Stimulated activated CD4-positive, alpha-beta T cell treated with anti-CD3 and anti-CD28 coated beads, TNF-alpha, amount 100 ng/mL, for 4 hours (primary cell): ENCODE measurements around the gene PPP1R37.

ENCODE experiments used
- DNase-seq, 3 experiments: peaks; one replicate each; pipeline ENCODE4 v3.0.0-alpha.2; 2020; ENCODE audit warnings: low read depth in 3 of 3

PPP1R37 gene

DNA sequence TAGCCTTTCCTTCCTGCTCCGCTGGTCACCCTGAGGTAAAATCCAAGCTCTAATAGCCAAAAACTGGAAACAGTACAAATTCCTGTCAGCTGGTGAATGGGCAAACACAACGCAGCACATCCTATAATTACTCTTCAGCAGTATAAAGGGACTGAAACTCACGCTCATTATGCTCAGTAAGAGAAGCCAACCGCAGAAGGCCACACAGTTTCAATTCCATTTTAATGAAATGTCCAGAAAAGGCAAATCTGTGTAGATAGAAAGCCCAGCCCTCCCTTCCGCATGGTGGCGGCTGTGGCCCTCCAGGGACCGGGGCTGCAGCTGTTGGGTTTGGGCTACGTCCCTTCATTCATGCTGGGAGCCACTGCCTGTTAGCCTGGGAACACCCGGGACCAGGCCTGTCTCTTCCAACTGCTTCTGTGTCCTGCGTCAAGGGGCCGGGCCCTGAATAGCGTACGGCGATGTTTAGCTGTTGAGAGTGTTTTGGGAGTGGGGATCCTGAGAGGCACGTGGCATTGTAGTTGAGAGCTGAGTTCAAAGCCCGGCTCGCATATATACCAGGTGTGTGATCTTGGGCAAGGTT is 44.3 kb downstream of the PPP1R37 start:
- DNase-seq = no peak

DNA sequence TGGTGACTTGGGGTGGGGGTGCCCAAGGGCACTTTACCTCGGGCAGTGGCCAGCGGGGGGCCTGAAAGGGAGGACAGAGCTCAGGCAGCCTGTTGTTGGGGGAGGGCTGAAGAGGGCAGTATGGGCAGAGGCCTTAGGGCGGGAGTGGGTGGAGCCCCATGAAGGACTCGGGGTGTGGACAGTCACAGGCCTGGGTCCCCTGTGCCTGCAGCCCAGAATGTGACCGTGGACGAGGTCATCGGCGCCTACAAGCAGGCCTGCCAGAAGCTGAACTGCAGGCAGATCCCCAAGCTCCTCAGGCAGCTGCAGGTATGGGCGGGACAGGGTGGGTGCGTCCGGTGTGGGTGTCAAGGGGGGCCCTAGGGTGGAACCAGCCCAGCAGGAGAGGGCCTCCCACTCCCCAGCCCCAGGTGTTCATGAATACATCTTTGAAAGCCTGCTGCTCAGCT is 45.3 kb downstream of the PPP1R37 start:
- DNase-seq = no peak

DNA sequence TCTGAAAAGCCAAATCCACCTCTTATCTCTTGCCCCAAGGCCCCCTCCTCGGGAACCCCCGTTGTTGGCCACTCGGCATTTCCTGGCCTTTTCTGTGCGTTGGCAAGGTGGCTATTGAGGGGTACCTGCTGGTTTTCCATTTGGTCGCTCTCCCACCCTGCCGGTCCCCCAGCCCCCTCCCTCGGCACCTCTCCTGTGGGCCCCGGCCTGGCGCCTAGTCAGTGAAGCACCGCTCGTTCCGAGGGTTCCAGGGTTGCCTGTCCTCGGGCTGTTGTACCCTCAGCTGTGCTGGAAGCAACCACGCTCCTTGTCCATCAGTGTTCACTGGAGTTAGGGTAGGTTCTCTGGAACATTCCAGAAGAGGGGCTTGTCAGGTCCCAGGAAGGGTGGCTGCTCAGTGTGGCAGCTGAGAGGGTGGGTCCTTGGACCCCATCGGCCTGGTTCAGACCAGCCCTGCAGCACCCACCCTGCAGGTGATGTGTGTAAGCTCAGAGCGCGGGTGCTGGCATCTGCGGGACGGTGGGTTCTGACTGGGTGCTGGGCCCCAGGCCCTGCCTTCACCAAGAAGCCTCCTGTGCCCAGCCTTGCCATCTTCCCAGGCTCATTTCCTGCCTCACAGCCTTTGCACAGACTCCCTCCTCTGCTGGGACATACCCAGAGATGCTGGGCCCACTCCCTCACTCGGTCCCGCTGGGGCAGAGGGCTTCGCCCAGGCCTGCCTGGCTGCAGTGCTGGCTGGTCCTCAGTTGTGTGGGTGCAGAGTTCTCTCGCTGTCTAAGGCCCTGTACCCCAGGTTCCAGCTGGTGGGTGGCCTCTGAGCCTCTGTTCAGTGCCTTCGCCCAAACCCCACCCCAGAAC is 46.5 kb downstream of the PPP1R37 start:
- no peak for DNase-seq

DNA sequence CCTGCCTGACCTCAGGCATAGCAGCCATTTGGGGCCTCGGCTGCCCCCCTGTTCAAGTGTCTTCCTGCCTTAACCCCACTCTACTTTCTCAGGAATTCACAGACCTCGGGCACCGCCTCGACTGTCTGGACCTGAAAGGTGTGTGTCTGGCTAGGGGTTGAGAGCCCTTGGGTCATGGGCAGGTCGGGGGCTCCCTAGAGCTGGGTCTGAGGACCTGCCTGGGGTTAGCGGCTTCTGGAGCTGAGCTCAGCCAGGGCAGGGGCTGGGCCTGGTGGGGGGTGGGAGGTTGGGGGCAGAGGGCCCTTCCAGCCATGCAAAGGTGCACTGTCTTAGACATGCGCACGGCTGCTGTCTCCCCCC is 47.1 kb downstream of the PPP1R37 start:
- DNase-seq = no peak

DNA sequence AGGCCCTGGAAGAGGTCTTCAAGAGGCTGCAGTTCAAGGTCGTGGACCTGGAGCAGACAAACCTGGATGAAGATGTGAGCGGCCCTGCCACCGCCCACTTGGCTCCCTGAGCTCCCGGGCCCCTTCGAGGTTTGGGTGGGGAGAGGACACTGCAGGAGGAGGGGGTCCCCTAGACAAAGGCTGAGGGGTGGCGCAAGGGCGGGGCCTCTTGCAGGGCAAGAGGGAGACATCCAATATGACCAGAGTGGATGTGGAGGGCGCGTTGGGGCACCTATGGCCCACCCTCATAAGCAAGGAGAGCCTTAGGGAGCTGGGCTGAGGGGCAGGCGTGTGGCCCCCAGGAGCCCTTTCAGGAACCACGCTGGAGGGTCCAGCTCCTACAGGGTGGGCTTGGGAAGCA is 47.6 kb downstream of the PPP1R37 start:
- no peak for DNase-seq

DNA sequence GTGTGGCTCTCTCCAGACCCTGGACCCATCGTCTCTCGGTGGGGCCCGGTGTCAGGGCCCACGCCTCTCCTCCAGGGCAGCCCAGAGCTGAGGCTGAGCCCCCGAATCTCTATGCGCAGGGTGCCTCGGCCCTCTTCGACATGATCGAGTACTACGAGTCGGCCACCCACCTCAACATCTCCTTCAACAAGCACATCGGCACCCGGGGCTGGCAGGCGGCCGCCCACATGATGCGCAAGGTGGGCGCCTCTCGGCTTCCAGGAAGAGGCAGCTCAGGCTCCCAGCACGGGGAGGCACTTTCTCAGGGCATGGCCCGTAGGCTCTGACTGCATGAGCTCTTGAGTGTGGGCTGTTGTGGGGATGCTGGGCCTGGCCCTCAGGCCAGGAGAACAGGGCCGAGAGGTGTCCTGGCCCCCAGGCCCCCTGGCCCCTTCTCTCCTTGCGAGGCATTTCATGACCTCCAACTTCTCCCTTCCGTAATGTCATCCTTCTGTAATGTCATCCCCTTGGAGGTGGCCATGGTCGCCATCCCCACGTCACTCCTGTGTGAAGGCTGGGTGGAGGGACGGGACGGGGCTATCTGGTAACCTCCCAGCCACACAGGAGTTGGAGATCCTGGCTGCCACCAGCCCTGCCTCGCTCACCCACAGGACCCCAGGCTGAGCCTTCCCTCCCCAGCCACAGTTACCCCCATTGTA is 48.4 kb downstream of the PPP1R37 start:
- DNase-seq = no peak

DNA sequence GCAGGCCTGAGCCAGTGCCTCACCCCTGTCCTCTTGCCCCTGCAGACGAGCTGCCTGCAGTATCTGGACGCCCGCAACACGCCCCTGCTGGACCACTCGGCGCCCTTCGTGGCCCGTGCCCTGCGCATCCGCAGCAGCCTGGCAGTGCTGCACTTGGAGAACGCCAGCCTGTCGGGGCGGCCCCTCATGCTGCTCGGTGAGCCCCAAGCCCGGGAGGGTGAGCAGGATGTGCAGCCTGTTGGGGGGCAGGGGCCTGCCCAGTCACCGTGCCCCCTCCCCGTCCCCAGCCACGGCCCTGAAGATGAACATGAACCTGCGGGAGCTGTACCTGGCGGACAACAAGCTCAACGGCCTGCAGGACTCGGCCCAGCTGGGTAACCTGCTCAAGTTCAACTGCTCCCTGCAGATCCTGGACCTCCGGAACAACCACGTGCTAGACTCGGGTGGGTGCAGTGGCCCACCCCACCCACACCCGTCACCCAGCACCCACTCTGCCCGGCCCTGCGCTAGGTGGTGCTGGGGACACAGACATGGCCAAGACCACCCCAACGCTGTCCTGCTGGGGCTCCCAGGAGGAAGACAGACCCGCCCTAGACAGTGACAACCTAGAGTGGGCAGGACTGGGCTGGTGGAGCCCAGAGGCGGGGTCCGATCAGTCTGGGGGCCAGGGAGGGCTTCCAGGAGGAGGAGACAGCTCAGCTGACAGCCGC is 49.2 kb downstream of the PPP1R37 start:
- DNase-seq = no peak

DNA sequence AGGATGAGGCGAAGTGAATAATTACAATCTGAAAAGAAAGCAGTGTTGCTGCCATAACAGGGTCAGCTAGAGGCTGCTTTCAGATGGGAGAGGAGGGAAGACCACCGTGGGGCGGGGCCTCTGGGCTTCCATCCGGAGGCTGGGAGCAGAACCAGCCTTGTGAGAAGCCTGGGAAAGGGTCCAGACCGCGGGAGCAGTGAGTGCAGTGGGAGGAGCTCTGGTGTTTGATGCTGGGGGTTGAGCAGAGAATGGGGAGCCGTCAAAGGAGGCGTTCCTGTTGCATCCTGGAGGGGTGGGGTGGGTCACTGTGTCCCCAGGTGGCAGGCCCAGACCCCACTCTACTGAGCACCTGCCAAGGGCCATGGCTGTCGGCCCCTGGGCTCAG is 49.7 kb downstream of the PPP1R37 start:
- no peak for DNase-seq

DNA sequence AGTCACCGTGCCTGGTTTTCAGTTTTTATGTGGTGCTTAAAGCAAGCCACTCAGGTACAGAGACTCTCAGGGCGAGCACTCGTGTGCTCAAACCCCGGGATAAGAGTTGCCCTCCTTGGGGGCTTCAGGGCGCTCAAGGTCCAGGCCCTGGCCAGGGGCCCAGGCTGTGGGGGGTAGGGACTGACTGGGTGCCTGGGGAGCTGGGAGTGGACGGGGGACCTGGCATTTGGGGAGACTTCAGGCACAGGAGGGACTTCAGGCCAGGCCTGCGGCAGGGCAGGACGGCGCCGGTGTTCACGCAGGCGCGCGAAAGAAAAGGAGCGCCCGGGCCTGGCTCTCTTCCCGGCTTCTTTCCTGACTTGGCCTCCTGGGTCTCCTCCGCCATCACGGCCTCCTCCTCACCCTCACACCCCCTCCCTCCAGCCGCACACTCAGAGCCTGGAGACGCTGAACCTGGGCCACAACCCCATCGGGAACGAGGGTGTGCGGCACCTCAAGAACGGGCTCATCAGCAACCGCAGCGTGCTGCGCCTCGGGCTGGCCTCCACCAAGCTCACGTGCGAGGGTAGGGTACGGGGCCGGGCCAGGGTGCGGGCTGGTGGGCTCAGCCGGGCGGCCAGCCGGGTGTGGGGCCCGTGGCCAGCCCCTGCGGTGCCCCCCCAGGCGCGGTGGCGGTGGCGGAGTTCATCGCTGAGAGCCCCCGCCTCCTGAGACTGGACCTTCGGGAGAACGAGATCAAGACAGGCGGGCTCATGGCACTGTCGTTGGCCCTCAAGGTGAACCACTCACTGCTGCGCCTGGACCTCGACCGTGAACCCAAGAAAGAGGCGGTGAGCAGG is 51.7 kb downstream of the PPP1R37 start:
- DNase-seq = no peak

DNA sequence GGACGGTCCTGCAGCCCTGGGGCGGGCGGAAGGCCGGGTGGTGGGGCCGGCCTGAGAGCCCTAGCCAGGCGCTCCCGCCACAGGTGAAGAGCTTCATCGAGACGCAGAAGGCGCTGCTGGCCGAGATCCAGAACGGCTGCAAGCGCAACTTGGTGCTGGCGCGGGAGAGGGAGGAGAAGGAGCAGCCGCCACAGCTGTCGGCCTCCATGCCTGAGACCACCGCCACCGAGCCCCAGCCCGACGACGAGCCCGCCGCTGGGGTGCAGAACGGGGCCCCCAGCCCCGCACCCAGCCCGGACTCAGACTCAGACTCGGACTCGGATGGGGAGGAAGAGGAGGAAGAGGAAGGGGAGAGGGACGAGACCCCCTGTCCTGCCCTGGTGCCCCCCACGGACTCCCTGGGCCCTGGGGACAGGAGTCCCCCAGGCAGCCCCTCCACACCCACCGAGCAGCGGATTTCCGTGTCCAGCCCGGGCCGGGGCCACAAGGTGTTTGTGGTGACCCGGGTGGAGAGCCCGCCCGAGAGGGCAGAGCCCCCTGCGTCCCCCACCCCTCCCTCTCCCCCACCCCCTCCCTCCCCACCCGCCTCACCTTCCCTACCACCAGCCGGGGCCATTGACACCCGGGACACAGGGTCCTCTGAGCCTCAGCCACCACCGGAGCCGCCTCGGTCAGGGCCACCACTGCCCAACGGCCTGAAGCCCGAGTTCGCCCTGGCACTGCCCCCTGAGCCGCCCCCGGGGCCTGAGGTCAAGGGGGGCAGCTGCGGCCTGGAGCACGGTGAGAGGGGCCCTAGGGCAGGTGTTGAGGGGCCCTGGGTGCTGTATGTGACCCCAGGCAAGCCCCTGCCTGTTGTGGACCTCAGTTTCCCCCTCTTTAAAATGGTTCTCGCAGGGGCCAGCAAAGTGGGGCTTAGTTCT is 52.6 kb downstream of the PPP1R37 start:
- DNase-seq = no peak

DNA sequence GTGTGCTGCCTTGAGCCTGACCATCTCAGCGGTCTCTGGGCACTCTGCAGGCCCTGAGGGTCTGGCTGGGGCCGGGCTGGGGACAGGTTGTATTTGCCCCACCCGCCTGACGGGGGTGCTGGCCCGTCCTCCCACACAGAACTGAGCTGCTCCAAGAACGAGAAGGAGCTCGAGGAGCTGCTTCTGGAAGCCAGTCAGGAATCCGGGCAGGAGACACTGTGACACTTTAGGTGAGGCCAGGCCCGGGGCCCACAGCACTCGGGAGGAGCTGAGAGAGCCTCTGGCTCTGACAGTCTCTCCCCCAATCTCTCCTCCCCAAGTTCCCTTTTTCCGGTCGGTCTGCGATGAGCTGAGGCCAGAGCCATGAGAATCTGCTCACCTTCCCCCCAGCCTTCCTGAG is 53.3 kb downstream of the PPP1R37 start:
- DNase-seq = no peak

DNA sequence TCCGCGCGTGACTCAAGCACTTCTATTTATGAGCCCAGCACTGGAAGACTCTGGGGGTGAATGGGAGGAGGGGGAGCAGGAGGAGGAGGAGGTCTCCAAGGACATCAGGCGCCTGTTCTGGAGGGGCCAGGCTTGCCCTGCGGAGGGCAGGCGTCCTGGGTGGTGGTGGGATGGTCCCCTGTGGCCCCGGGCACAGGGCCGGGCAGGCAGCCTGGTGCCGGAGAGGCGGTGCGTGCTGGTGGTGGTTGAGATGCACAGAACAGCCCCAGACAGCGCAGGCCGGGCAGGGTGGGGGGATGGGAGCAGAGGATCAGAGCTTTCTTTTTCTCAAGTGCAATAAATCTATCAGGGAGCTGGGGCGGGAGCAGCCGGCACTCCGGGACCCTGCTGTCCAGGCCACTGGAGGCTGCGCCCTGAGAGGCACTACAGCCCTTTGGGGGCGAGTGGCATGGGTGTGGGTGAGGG is 53.8 kb downstream of the PPP1R37 start:
- no peak for DNase-seq

DNA sequence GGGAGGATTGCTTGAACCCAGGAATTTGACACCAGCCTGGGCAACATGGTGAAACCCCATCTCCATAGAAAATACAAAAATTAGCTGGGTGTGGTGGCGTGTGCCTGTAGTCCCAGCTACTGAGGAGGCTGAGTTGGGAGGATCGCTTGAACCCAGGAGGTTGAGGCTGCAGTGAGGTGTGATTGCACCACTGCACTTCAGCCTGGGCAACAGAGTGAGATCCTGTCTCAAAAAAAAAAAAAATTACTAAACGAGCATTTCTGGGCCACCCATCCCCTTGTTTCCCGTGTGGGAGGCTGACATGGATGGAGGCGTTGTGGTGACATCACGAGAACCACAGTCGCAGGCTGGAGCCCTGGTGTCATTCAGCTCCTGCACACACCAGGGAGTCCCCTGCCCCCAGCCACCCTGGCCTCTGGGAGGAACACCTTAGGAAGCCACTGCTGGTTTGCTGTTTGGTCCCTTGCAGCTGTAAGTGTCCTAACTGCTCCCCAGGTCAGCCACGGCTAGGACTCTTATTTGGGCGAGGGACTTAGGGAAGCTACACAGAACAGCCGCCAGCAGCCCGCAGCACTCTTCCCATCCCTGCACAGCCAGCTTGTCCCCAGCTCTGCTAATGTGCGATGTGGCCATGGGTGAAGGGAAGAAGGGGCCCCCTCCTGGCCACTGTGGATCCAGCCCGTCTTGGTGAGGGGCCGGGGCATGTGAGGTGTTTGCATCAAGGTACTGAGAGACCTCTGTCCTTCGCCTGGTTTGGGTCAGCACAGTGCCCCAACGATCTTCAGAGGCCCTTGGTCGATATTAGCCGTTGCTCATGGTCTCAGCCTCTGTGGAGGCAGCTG is 55.1 kb downstream of the PPP1R37 start:
- DNase-seq = no peak

DNA sequence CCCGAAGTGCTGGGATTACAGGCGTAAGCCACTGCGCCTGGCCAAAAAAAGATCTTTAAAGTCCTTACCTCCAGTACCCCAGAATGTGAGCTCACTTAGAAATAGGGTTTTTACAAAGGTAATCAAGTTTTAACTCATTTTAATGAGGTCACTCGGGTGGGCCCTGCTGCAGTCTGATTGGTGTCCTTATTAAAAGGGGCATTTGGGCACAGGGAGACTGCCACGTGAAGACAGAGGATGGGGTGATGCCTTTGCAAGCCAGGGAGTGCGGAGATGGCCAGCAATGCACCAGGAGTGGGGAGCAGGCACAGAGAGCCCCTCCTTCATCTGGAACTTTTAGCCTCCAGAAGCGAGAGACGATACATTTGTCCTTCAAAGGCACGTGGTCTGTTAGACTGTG is 56.1 kb downstream of the PPP1R37 start:
- no peak for DNase-seq

DNA sequence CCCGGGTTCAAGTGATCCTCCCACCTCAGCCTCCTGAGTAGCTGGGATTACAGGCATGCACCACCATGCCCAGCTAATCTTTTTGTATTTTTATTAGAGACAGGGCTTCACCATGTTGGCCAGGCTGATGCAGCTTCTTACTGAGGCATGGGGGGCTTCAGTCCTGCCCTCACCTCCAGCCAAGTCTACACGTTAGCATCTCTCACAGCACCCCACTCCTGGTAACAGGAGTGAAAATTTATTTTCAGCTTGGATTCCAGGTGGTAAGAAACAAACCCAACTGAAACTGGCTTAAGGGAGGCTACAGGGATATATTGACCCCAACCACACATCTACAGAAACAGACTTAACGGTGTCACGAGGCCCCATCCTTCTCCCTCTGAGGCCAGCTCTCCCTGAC is 57.2 kb downstream of the PPP1R37 start:
- DNase-seq = no peak

DNA sequence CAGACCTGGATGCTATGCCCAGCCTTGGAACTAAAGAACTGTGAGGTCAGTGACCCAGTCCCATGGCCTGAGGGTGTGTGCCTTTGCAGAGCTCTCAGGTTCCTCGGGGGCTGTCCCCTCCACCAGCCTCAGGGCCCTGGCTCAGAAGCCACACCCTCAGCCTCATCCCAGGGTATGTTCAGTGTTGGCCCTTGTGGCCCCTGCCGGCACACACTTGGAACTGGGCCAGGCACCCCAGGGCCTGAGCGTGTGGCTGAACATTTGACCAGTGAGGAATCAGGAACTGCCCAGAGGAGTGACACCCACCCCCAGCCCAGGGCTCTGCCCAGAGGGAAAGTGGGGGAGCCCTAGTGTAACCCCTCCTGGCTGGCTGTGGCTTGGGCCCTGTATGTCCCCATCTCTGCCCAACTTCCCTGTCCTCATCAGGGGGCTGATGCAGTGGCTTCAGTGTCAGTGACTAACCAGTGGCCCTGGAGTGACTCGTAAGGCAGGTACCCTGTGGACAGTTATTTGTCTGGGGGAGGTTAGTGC is 57.8 kb downstream of the PPP1R37 start:
- DNase-seq = no peak

DNA sequence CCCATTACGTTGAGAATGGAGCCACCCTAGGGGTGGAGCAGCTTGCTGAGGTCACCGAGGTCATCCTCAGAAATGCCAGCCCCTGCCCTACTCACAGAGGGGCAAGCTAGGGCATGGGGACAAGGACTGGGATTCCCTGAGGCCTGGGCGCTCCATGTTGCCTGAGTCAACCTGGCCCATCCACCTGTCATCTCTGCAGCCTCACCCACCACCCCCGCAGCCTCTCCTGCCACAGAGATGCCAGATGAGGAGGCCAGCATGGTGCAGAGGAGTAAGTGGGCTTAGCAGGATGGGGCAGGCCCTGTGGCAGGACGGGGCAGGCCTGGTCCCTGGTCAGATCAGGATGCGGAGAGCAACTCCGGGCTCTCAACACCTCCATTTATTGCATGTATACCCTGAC is 58.3 kb downstream of the PPP1R37 start:
- DNase-seq = no peak

DNA sequence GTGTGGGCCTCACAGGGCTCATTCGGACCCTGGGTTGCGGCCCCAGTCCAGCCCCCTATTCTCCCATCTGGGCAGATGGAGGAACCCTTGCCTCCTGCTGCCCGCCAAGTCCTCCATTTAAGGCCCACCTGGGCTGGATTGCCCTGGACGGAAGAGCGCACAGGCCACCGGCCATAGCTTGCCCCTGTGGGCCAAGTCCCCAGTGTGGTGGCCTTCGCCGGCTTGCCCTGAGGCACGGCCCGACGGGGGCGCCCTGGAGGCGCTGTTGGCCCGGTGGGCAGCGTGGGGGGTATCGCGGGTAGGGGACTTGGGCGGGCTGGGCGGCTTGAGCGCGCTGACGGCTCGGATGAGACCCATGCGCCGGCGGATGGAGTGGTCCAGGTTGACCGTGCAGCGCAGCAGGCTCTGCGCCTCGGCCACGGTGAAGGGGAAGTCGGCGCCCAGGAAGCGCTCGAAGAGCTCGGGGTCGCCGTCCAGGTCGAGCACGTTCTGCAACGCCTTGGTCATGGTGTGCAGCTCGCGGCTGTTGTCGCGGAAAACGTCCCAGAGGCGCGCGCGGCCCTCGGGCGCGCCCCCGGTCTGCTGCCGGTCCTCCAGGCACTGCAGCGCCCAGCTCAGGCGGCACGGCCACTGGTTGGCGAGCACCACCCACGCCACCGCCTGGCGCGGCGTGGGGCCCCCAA is 59.0 kb downstream of the PPP1R37 start:
- no peak for DNase-seq
